NCI-H526 treated with DMSO at 0.1 percent for 48 hours (cell line): ENCODE results near the gene ETS1.

Experiments
- DNase-seq: peaks from one replicate; lab custom pipeline; 2025; lab: John Stamatoyannopoulos, UW

The ETS1 gene

GRCh38 chr11:128618603-128619002 is 31.2 kb upstream of the ETS1 start:
- DNase-seq = no peak

GRCh38 chr11:128616161-128616560 is 28.8 kb upstream of the ETS1 start:
- no peak for DNase-seq

GRCh38 chr11:128615612-128616011 is 28.3 kb upstream of the ETS1 start:
- no peak for DNase-seq

- DNase-seq = no peak
Measured at GRCh38 chr11:128615076-128615475, 27.7 kb upstream of the ETS1 start.

GRCh38 chr11:128614026-128614425 is 26.7 kb upstream of the ETS1 start:
- DNase-seq = no peak

GRCh38 chr11:128613300-128613995 is 26.1 kb upstream of the ETS1 start:
- no peak for DNase-seq

- peak; percentile 89 for DNase-seq
Measured at GRCh38 chr11:128610721-128611617, 23.6 kb upstream of the ETS1 start.

GRCh38 chr11:128609785-128610184 is 22.4 kb upstream of the ETS1 start:
- no peak for DNase-seq

- DNase-seq = no peak
Measured at GRCh38 chr11:128608746-128609407, 21.5 kb upstream of the ETS1 start.

GRCh38 chr11:128607819-128608218 is 20.5 kb upstream of the ETS1 start:
- no peak for DNase-seq

GRCh38 chr11:128604723-128605122 is 17.4 kb upstream of the ETS1 start:
- DNase-seq = no peak

GRCh38 chr11:128603752-128604414 is 16.5 kb upstream of the ETS1 start:
- peak; percentile 81 for DNase-seq

GRCh38 chr11:128603003-128603696 is 15.8 kb upstream of the ETS1 start:
- peak; percentile 99 for DNase-seq

- DNase-seq = no peak
Measured at GRCh38 chr11:128599729-128600128, 12.4 kb upstream of the ETS1 start.

- DNase-seq = no peak
Measured at GRCh38 chr11:128598506-128599150, 11.3 kb upstream of the ETS1 start.

GRCh38 chr11:128598096-128598495 is 10.7 kb upstream of the ETS1 start:
- no peak for DNase-seq

GRCh38 chr11:128597209-128597608 is 9.9 kb upstream of the ETS1 start:
- no peak for DNase-seq

- DNase-seq = no peak
Measured at GRCh38 chr11:128596250-128596649, 8.9 kb upstream of the ETS1 start.

GRCh38 chr11:128595775-128596174 is 8.4 kb upstream of the ETS1 start:
- DNase-seq = no peak

- no peak for DNase-seq
Measured at GRCh38 chr11:128595221-128595620, 7.9 kb upstream of the ETS1 start.

GRCh38 chr11:128594226-128594625 is 6.9 kb upstream of the ETS1 start:
- DNase-seq = no peak
